GM12892 (cell line): ENCODE data around the gene AMER2.

Experiments
- POLR2A ChIP-seq: IDR thresholded peaks from 2 replicates; pipeline ENCODE4 v1.6.1; 2011; ENCODE audit warnings: low read depth, low read length, control low read depth
- TAF1 ChIP-seq: IDR thresholded peaks from 2 replicates; pipeline ENCODE4 v1.6.1; 2011; ENCODE audit warnings: low read depth, mild to moderate bottlenecking, control low read depth, low read length, borderline replicate concordance

DNA sequence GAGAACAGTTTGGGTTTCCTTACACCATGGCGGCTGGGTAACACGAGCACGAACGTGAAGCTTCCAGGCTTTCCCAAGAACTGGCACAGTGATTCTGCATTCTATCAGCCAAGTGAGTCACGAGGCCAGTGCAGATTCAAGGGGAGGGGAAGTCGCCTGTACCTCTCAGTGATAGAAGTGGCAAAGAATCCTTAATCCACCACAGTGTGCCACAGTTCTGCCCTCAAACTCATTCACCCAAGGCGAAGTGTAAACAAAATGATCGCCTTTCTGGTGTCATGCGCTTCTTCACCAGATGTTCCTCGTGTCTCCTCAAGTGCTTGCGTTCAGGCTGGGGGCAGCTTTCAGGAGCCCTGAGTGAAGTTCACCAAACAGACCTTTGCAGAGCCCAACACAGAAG is 24.9 kb upstream of the AMER2 start:
- TF ChIP-seq TAF1: no peak
- no peak for TF ChIP-seq POLR2A
